ENCODE measurements around the gene ANKS1B.

- TF ChIP-seq POLR2AphosphoS5 (IDR thresholded peaks at IDR 0.05; ENCODE audit: low read depth, low read length) (no peak), CEBPB (IDR thresholded peaks at IDR 0.05; ENCODE audit: low read depth) (no peak), JUND (IDR thresholded peaks at IDR 0.05) (no peak), ZBTB33 (IDR thresholded peaks at IDR 0.05; ENCODE audit: extremely low read depth, insufficient replicate concordance, low read length) (no peak), RAD21 (IDR thresholded peaks at IDR 0.05; ENCODE audit: low read depth) (no peak), POLR2A (IDR thresholded peaks at IDR 0.05; ENCODE audit: borderline replicate concordance, extremely low read depth, insufficient read depth, insufficient read length) (no peak), EZH2 (IDR thresholded peaks at IDR 0.05) (no peak), ELF1 (IDR thresholded peaks at IDR 0.05; ENCODE audit: borderline replicate concordance, low read depth) (no peak), SRF (IDR thresholded peaks at IDR 0.05; ENCODE audit: low read depth) (no peak), EZH2phosphoT487 (IDR thresholded peaks at IDR 0.05; ENCODE audit: borderline replicate concordance) (no peak)
- TF ChIP-seq, protein P1, sequence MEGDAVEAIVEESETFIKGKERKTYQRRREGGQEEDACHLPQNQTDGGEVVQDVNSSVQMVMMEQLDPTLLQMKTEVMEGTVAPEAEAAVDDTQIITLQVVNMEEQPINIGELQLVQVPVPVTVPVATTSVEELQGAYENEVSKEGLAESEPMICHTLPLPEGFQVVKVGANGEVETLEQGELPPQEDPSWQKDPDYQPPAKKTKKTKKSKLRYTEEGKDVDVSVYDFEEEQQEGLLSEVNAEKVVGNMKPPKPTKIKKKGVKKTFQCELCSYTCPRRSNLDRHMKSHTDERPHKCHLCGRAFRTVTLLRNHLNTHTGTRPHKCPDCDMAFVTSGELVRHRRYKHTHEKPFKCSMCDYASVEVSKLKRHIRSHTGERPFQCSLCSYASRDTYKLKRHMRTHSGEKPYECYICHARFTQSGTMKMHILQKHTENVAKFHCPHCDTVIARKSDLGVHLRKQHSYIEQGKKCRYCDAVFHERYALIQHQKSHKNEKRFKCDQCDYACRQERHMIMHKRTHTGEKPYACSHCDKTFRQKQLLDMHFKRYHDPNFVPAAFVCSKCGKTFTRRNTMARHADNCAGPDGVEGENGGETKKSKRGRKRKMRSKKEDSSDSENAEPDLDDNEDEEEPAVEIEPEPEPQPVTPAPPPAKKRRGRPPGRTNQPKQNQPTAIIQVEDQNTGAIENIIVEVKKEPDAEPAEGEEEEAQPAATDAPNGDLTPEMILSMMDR (IDR thresholded peaks at IDR 0.05 in 2 of 3, conservative IDR thresholded peaks at IDR 0.05 in 1 of 3; ENCODE audit: borderline replicate concordance in 1 of 3, insufficient read depth in 1 of 3, low read depth in 2 of 3, low read length in 2 of 3): no peak
These were observed 681.9 kb downstream of the ANKS1B start for GRCh38 chr12:99302874-99303273.

Data from HCT116 (cell line).